NCI-H526 treated with DMSO at 0.1 percent for 48 hours (cell line): ENCODE results near the gene SLC7A10.
"Not testable (repeated sequence)": the region's sequence is repeated elsewhere in the genome, so short reads cannot be mapped to it uniquely, and the experiment has no call there.

Experiments used
- DNase-seq: peaks from one replicate; lab custom pipeline; 2025; lab: John Stamatoyannopoulos, UW

Gene SLC7A10

GRCh38 chr19:33215438-33216197, 10.0 kb downstream of the SLC7A10 start:
- no peak for DNase-seq

GRCh38 chr19:33214596-33214995, 11.1 kb downstream of the SLC7A10 start:
- peak; percentile 43 for DNase-seq

- no peak for DNase-seq
Observed at GRCh38 chr19:33212436-33213172, 13.0 kb downstream of the SLC7A10 start.

GRCh38 chr19:33211794-33212435, 13.7 kb downstream of the SLC7A10 start:
- no peak for DNase-seq

- DNase-seq: no peak
Observed at GRCh38 chr19:33210266-33210940, 15.2 kb downstream of the SLC7A10 start.

- DNase-seq: not testable (repeated sequence)
Observed at GRCh38 chr19:33209850-33210230, 15.8 kb downstream of the SLC7A10 start.

GRCh38 chr19:33208904-33209849, 16.5 kb downstream of the SLC7A10 start:
- DNase-seq: no peak

- DNase-seq: no peak
Observed at GRCh38 chr19:33208371-33208895, 17.2 kb downstream of the SLC7A10 start.

- DNase-seq: no peak
Observed at GRCh38 chr19:33207903-33208302, 17.7 kb downstream of the SLC7A10 start.

GRCh38 chr19:33207040-33207620, 18.5 kb downstream of the SLC7A10 start:
- no peak for DNase-seq

GRCh38 chr19:33206261-33207039, 19.2 kb downstream of the SLC7A10 start:
- DNase-seq: no peak

GRCh38 chr19:33205531-33206260, 20.0 kb downstream of the SLC7A10 start:
- DNase-seq: no peak

GRCh38 chr19:33205110-33205509, 20.5 kb downstream of the SLC7A10 start:
- DNase-seq: no peak

GRCh38 chr19:33204136-33204973, 21.3 kb downstream of the SLC7A10 start:
- no peak for DNase-seq

GRCh38 chr19:33203529-33203928, 22.1 kb downstream of the SLC7A10 start:
- DNase-seq: no peak

GRCh38 chr19:33202546-33203507, 22.8 kb downstream of the SLC7A10 start:
- no peak for DNase-seq
